ENCODE results near the gene ZNF532.

DNA sequence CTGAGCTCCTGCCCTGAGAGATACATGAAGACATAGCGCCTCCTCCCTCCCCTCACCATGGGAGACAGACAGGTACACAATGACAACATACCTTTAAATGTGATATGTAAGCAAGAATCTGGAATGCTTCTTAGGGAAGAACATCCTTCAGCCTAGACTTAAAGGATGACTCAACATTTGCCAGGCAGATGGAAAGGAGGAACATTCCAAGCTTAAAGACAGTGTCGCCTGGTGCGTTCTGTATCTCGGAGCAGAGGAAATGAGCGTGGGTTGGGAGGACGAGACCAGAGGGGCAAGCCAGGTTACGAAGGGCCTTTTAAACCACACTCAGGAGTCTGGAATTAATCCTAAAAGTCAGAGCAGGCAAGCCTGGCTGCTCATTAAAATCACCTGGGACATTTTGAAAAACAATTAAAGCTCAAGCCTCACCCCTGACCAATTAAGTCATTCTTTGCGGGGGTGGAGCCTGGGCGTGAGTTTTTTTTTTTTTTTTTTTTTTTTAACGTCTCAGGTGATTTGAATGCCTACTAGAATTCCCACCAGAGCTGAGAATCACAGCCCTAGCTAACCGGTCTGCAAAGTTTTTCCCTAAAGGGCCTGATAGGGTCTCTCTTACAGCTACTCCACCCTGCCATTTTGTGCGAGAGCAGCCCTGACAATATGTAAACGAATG is 143.8 kb downstream of the ZNF532 start:
- TF ChIP-seq CTCF (IDR thresholded peaks at IDR 0.05) (no peak), EP300 (IDR thresholded peaks at IDR 0.05) (no peak), POLR2A (IDR thresholded peaks at IDR 0.05) (no peak)

Measured in tibial nerve (tissue), 4 donors.